Dermis microvascular lymphatic vessel endothelial cell (primary cell): ENCODE measurements around the gene AADACL4. TPM values are rescaled to one million over a fixed set of nuclear protein-coding genes. Genes with fewer than 3 reads are reported as not detected.
"Not testable (repeated sequence)": the region's sequence is repeated elsewhere in the genome, so short reads cannot be mapped to it uniquely, and the experiment has no call there.

Experiments
- DNase-seq, 2 donors: peaks; one replicate each; pipeline versions ENCODE4 v3.0.0 to v3.0.0-alpha.2; 2010; ENCODE audit warnings: low read depth in 2 of 2
- total RNA-seq: library from RNA; depleted of rRNA; stranded (reverse); fragments of >200 nt; gene quantifications from 2 replicates; pipeline ENCODE4 v1.2.1, GENCODE V29; 2014

The AADACL4 gene
- total RNA-seq, 1 donor from 2014 or later, result not detected

DNA sequence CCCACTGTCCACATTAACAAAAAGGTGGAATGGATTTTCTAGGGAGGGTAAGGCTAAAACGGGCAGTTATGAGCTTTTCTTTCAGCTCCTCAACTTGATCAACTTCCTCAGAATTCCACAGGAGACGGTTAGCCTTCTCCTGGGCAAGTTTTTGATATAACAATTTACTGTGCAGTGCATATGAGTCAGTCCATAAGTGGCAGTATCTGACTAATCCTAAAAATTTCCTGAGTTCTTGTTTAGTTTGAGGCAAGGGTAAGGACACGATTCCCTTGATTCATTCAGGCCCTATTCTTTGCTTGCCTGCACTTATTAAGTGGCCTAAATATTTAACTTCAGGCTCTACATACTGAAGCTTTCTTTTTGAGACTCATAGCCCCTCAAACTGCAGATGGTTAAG is 65.8 kb downstream of the AADACL4 start:
- no peak for DNase-seq

DNA sequence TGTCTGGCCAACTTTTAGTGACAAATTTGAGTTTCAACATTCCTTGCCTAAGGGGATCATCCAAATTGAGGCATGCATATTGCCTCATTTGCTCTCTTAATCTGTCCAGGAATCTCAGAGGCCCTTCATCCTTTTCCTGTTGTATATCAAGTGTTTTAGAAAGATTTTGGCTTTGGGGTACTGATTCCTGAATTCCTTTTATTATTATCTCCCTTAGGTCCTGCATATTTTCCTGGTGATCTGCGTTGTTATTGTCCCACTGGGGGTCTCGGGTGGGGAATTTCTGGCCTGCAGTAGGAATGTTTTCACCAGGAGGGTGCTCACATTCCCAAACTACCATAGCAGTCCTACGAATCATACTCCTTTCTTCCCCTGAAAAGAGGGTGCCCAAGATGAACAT is 67.7 kb downstream of the AADACL4 start:
- no peak for DNase-seq

DNA sequence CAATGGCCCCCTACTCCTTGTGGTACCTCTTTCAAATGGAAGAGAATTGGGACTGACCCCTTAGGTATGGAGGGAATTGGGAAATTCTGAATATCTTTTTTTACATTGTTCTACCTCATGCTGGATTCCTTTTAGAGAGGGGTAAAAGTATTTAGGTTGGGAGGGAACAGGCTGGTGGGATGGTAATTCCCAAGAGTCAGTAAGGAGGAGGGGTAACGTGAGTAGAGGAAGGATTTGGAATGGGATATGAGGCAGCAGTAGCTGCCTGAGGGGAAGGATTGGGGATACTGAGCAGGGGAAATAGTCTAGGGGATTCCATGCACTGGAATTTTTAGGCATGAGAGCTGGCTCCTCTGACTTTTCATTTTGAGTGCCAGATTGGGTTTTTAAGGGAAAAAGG is 68.2 kb downstream of the AADACL4 start:
- DNase-seq, result no peak

DNA sequence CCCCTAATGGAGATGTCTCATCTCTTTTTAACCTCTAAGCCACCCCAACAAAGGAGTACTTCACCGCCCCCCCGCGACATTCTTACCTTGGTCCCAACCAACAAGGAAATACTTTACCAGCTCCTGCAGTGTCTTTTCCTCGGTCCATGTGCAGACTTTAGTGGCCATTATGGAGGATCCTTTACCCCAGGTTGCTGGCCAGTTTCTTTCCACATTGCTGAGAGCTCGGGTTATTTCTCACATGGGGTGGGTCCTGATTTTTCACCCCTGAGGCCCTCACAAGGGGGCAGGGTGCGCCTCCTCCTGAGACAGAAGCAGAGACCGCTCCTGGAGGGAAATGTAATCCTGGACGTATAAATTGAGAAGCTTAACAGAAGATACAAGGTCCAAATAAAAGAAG is 69.0 kb downstream of the AADACL4 start:
- DNase-seq, result no peak

- DNase-seq, result not testable (repeated sequence)
These were observed 69.8 kb downstream of the AADACL4 start for GRCh38 chr1:12713651-12714050.

DNA sequence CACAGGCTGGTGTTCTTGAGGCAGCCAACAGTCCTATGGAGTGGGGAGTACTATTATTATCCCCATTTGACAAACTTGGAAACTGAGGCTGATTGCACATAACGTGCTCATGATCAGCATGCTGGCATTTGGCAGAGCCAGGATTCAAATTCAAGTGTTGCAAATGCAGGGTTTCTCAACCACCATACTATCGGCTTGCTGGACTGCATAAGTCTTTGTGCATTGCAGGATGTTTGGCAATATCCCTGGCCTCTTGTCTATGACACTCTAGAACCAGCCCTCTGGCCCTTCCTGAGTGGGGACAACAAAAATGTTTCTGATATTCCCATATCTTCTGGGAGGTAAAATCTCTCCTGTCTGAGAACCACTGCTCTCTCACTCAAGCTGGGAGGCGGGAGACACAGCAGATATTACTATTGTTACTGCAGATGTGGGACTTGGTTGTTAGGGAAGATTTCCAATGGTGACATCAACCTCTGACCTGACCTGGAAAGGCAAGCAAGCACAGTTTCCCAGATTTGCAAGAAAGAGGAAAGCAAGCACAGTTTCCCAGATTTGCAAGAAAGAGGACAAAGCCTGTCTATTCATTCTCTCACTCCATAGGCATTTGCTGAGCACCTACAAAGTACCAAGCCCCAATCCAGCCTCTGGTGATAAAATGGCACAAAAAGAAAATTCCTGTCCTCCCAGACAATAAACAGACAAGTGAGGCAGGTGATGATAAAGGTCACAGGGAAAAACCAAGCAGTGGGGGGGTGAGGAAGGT is 71.0 kb downstream of the AADACL4 start:
- DNase-seq, result no peak

GRCh38 chr1:12715896-12716437 is 72.1 kb downstream of the AADACL4 start, which contains the start of gene AADACL3:
Gene AADACL3 (plus strand): TSS chr1:12716110. CDS start chr1:12716177, 67 bp downstream.
- no peak for DNase-seq

Other genes with a start within 250 kb of the AADACL4 start
- gene DHRS3, start 25.9 kb upstream of the AADACL4 start, total RNA-seq, result 64.1 and 75.4 TPM in 2 replicates
- gene AADACL3, start 72.0 kb downstream of the AADACL4 start, total RNA-seq, result not detected in 2 replicates
- not detected in 2 replicates for gene CFAP107, start 102.1 kb downstream of the AADACL4 start, total RNA-seq
- not detected in 2 replicates for gene PRAMEF12, start 129.7 kb downstream of the AADACL4 start, total RNA-seq
- not detected in 2 replicates for gene PRAMEF1, start 147.3 kb downstream of the AADACL4 start, total RNA-seq
- not detected in 2 replicates for gene PRAMEF11, start 187.3 kb downstream of the AADACL4 start, total RNA-seq
- not detected in 2 replicates for gene HNRNPCL1, start 204.6 kb downstream of the AADACL4 start, total RNA-seq
- not detected in 2 replicates for gene PRAMEF2, start 213.0 kb downstream of the AADACL4 start, total RNA-seq
- not detected in 2 replicates for gene PRAMEF4, start 242.1 kb downstream of the AADACL4 start, total RNA-seq